ENCODE data around the gene NINJ2. TPM values are rescaled to one million over a fixed set of nuclear protein-coding genes. Genes with fewer than 3 reads are reported as not detected.

The NINJ2 gene
- total RNA-seq, 1 donor from 2014 or later, result 0.26 TPM

DNA sequence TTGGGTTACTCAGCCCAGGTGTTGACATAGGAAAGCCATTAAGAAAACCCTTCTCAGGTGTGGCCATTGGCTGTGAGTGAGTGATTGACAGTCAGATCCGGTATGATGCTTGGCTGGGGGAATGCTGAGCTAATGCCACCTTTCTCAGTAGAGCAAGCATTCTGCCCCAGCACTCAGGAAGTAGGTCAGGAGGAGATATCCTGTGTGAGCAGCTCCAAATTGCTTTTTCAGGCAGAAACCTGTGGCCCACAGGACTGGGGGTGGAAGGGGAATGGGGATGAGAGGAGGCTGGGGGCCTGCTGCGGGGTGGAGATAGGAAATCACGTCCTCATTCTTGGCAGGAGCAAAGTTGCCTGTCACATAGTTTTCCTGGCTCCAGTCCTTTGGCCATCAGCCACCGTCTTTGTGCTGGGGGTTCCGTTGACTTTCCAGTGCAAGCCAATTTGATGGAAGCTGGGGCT is 55.7 kb downstream of the NINJ2 start:
- DNase-seq (ENCODE audit: low read depth) (peak; percentile 97), FAIRE-seq (peak; percentile 97)
- no peak for TF ChIP-seq CTCF (IDR thresholded peaks at IDR 0.05; ENCODE audit: insufficient read depth, low read length, severe bottlenecking)
- Histone ChIP-seq H3K36me3 (ENCODE audit: control insufficient read depth, insufficient read depth, low read length) (no peaks in the 10 kb centered on the region), H3K4me3 (ENCODE audit: low read depth, low read length) (no peak overlapping the region), H3K27me3 (ENCODE audit: control insufficient read depth, insufficient read depth, low read length) (no peaks in the 10 kb centered on the region)

GRCh38 chr12:604956-605355 is 58.3 kb downstream of the NINJ2 start:
- peak; percentile 85 for FAIRE-seq
- TF ChIP-seq CTCF (IDR thresholded peaks at IDR 0.05; ENCODE audit: insufficient read depth, low read length, severe bottlenecking), result no peak
- no peak overlapping the region for H3K4me3 ChIP-seq (ENCODE audit: low read depth, low read length)
- H3K27me3 ChIP-seq (ENCODE audit: control insufficient read depth, insufficient read depth, low read length), result no peaks in the 10 kb centered on the region
- DNase-seq (ENCODE audit: low read depth), result no peak
- H3K36me3 ChIP-seq (ENCODE audit: control insufficient read depth, insufficient read depth, low read length), result no peaks in the 10 kb centered on the region

DNA sequence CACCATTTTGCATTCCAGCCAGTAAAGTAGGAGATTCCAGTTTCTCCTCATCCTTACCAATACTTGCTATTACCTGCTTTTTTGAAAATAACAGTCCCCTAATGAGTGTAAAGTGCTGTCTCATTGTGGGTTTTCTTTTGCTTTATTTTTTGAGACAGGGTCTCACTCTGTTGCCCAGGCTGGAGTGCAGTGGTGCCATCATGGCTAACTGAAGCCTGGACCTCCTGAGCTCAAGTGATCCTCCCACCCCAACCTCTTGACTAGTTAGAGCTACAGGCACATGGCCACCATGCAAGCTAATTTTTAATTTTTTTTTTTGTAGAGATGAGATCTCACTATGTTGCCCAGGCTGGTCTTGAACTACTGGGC is 60.6 kb downstream of the NINJ2 start:
- H3K4me3 ChIP-seq (ENCODE audit: low read depth, low read length), result no peak overlapping the region
- FAIRE-seq (no peak), DNase-seq (ENCODE audit: low read depth) (no peak)
- no peaks in the 10 kb centered on the region for H3K36me3 ChIP-seq (ENCODE audit: control insufficient read depth, insufficient read depth, low read length)
- no peak for TF ChIP-seq CTCF (IDR thresholded peaks at IDR 0.05; ENCODE audit: insufficient read depth, low read length, severe bottlenecking)
- no peaks in the 10 kb centered on the region for H3K27me3 ChIP-seq (ENCODE audit: control insufficient read depth, insufficient read depth, low read length)

DNA sequence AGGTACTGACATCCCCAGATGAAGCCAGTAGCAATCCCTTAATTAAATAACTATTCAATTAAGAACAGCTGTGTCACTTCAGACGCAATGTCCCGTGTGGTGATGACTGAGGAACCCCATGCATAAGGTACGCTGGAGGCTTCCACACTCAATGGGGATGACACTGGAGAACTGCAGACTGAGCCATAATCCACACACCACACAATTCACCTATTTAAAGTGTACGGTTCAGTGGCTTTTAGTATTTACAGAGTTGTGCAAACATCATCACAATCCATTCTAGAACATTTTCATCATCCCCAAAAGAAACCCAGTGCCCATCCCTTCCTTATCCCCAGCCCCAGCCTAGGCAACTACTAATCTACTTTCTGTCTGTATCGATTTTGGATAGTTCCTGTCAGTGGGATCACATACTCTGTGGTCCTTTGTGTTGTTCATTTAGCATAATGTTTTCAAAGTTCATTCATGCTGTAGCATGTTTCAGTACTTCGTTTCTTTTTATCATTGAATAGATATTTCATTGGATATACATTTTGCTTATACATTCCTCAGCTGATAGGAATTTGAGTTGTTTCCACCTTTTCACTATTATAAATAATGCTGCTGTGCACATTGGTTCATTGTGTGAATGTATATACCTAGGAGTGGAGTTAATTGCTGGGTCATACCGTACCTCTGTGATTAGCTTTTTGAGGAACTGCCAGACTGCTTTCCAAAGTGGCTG is 61.1 kb downstream of the NINJ2 start:
- FAIRE-seq, result no peak

GRCh38 chr12:599756-600155 is 63.5 kb downstream of the NINJ2 start:
- H3K36me3 ChIP-seq (ENCODE audit: control insufficient read depth, insufficient read depth, low read length), result no peaks in the 10 kb centered on the region
- FAIRE-seq (no peak), DNase-seq (ENCODE audit: low read depth) (no peak)
- no peak for TF ChIP-seq CTCF (IDR thresholded peaks at IDR 0.05; ENCODE audit: insufficient read depth, low read length, severe bottlenecking)
- H3K27me3 ChIP-seq (ENCODE audit: control insufficient read depth, insufficient read depth, low read length), result no peaks in the 10 kb centered on the region
- no peak overlapping the region for H3K4me3 ChIP-seq (ENCODE audit: low read depth, low read length)

More for the DNA sequence above, 61.1 kb downstream of the NINJ2 start:
- DNase-seq (ENCODE audit: low read depth), result peak; percentile 45
- TF ChIP-seq CTCF (IDR thresholded peaks at IDR 0.05; ENCODE audit: insufficient read depth, low read length, severe bottlenecking), result no peak
- Histone ChIP-seq H3K4me3 (ENCODE audit: low read depth, low read length) (no peak overlapping the region), H3K36me3 (ENCODE audit: control insufficient read depth, insufficient read depth, low read length) (no peaks in the 10 kb centered on the region), H3K27me3 (ENCODE audit: control insufficient read depth, insufficient read depth, low read length) (no peaks in the 10 kb centered on the region)

Data from bronchial epithelial cell (primary cell).